OCI-LY3 (cell line): ENCODE data around the gene PLXDC2.

Experiments used
- EZH2phosphoT487 ChIP-seq: fragments of 200-600 bp; shearing (Covaris generic); IDR thresholded peaks from 2 replicates; pipeline ENCODE4 v1.6.1; 2018; ENCODE audit warnings: antibody characterized with exemption, mixed run types, low read depth
- TF ChIP-seq, protein P1 (sequence below): fragments of 200-600, 300-600 bp; sonication (generic); IDR thresholded peaks from 2 replicates; pipeline ENCODE4 v1.5.1; 2014; ENCODE audit warnings: antibody characterized with exemption, low read length, low read depth

DNA sequence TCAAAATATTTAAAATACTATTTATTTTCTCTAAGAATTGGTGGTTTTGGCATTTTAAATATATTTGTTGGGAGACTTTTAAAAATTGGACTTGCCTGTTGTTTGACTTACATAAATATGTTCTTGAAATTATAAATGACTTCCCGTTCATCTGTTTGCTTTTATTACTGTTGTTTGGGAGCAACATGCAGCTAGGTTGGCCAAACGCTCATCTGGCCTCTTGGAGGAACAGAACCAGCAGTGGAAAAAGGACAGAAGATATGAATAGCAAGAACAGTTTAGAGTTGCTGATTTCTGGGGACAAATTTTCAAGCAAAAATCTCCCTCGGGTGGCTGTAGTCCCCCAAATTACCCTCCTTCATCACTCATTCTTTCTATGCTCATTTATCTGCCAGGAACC is 41.6 kb downstream of the PLXDC2 start:
- TF ChIP-seq, protein P1, sequence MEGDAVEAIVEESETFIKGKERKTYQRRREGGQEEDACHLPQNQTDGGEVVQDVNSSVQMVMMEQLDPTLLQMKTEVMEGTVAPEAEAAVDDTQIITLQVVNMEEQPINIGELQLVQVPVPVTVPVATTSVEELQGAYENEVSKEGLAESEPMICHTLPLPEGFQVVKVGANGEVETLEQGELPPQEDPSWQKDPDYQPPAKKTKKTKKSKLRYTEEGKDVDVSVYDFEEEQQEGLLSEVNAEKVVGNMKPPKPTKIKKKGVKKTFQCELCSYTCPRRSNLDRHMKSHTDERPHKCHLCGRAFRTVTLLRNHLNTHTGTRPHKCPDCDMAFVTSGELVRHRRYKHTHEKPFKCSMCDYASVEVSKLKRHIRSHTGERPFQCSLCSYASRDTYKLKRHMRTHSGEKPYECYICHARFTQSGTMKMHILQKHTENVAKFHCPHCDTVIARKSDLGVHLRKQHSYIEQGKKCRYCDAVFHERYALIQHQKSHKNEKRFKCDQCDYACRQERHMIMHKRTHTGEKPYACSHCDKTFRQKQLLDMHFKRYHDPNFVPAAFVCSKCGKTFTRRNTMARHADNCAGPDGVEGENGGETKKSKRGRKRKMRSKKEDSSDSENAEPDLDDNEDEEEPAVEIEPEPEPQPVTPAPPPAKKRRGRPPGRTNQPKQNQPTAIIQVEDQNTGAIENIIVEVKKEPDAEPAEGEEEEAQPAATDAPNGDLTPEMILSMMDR = no peak
- TF ChIP-seq EZH2phosphoT487 = no peak
